GM18526 (cell line): ENCODE data around the gene MYBPC3.

Source experiments
- POLR2A ChIP-seq: IDR thresholded peaks from 3 replicates; pipeline ENCODE4 v1.6.1; 2011; ENCODE audit not compliant: insufficient read length; ENCODE audit errors: extremely low read depth

The MYBPC3 gene

DNA sequence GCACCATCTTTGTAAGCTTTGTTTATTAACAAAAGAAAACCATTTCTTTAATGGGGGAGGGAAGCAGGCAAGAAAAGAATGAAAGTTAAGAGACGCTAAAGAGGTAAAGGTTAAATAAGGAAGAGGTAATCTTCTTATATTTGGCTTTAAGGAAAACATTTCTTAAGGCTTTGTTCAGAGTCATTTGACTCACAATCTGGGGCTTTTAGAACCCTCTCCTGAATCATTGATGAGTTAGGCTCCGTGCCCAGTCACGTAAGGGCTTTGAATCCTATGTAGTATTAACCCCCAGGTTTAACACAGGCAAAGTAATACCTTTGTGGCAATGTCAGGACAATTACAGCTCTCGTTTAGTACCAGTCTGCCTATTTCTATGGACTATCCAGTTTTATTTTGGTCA is 56.5 kb downstream of the MYBPC3 start:
- TF ChIP-seq POLR2A: no peak

DNA sequence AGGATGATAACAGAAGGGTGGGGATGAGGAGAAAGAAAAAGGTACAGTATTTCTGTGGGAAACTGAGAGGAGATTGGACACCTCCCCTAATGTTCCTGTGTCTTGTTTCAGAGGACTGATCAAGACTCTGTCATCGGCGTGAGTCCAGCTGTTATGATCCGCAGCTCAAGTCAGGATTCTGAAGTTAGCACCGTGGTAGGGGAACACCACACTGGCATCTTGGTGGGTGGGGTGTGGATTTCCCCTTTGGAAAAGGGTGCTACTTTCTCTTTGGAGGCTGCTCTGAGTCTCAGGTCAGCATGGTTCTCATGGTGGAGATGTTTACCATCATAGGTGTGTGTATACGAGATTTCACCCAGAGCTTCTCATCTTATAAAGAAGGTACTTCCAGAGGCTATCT is 57.1 kb downstream of the MYBPC3 start:
- no peak for TF ChIP-seq POLR2A

DNA sequence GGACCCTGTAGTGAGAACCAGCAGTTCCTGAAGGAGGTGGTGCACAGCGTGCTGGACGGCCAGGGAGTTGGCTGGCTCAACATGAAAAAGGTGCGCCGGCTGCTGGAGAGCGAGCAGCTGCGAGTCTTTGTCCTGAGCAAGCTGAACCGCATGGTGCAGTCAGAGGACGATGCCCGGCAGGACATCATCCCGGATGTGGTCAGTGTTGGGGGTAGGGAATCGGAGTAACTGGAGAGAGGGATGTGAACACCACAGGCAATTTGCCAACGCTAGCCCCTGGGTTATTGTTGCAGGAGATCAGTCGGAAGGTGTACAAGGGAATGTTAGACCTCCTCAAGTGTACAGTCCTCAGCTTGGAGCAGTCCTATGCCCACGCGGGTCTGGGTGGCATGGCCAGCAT is 62.6 kb downstream of the MYBPC3 start:
- no peak for TF ChIP-seq POLR2A

DNA sequence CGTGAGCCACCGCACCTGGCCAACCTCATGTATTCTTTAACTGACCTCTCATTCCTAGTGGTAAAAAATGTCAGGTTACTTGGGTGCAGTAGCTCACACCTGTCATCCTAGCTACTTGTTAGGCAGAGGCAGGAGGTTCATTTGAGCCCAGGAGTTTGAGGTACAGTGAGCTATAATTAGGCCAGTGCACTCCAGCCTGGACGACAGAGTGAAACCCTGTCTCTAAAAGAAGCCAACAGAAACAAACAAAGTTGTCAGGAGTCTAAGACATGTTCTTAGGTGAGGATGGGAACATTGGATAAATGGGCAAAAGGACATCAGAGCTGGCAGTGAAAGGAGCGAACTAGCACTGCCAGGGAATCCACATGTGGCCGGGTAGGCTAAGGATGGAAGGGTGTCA is 64.4 kb downstream of the MYBPC3 start:
- no peak for TF ChIP-seq POLR2A

DNA sequence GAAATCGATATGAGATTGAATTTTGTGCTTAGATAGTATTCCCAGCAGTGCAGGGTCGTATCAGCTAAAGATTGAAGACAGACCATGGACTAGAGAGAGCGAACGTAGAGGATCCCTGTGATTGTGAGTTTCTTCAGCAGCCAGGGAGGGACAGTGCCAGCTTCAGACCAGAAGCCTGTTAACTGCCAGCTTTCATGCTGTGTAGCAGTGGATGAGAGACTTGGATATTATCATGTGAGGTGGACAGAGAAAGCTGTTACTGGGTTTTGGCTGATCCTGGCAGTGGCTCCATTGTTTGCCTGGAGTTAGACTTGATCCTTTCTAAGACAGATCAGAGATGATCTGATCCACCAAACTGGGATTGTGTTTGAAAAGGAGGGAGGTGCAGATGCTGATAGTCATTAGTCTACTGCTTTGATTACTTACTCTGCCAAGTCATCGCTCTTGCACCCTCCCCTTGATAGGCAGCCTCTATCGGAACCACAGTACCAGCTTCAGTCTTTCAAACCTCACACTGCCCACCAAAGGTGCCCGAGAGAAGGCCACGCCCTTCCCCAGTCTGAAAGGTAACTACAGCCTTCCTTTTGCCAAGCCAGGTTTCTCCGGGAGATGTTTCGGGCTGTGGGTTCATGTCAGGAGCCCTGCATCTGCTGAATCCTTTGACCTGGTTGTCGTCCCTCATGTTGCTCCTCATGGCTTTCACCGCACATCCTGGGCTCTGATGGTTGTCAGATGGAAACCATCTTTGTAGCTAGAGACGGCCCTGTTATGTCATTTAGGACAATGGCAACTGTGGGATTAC is 66.3 kb downstream of the MYBPC3 start:
- no peak for TF ChIP-seq POLR2A

DNA sequence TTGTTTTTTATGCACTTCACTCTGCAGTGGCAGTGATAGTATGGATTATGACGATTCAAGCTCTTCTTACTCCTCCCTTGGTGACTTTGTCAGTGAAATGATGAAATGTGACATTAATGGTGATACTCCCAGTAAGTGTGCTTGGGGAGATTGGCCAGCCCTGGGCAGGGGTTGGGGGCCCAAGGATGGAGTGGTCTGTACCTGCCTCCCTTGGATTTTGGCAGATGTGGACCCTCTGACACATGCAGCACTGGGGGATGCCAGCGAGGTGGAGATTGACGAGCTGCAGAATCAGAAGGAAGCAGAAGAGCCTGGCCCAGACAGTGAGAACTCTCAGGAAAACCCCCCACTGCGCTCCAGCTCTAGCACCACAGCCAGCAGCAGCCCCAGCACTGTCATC is 68.4 kb downstream of the MYBPC3 start:
- TF ChIP-seq POLR2A: no peak

DNA sequence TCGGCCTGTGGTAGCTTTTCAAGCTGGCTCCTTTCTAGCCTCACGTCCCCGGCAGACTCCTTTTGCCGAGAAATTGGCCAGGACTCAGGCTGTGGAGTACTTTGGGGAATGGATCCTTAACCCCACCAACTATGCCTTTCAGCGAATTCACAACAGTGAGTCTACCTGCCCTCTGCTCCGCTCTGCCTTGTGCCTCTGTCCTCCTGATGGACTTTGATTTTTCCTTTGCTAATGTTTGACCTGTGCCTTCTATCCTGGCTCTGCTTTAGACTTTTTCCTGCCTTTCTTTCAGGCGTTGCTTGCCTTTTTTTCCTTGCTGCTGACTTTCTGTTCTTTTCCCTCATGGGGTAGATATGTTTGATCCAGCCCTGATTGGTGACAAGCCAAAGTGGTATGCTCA is 70.0 kb downstream of the MYBPC3 start:
- TF ChIP-seq POLR2A: no peak
